Subcutaneous adipose tissue (tissue), 4 donors: ENCODE data around the gene C1QTNF6. TPM values are rescaled to one million over a fixed set of nuclear protein-coding genes. Genes with fewer than 3 reads are reported as not detected.

Experiments
- total RNA-seq, 4 donors: library from RNA; depleted of rRNA; stranded (reverse); fragments of >200 nt; gene quantifications; one replicate each; pipeline ENCODE4 v1.1.0, GENCODE V29; 2016
- TF ChIP-seq, protein P1 (sequence below): fragments of 450-650 bp; IDR thresholded peaks from one replicate; pipeline ENCODE4 v1.5.1; 2016; ENCODE audit warnings: low read depth, mild to moderate bottlenecking, control low read depth, antibody characterized with exemption, moderate library complexity

The C1QTNF6 gene
- total RNA-seq, 4 donors from 2014 or later: 0.33 to 3.2 (median 2.4) TPM

DNA sequence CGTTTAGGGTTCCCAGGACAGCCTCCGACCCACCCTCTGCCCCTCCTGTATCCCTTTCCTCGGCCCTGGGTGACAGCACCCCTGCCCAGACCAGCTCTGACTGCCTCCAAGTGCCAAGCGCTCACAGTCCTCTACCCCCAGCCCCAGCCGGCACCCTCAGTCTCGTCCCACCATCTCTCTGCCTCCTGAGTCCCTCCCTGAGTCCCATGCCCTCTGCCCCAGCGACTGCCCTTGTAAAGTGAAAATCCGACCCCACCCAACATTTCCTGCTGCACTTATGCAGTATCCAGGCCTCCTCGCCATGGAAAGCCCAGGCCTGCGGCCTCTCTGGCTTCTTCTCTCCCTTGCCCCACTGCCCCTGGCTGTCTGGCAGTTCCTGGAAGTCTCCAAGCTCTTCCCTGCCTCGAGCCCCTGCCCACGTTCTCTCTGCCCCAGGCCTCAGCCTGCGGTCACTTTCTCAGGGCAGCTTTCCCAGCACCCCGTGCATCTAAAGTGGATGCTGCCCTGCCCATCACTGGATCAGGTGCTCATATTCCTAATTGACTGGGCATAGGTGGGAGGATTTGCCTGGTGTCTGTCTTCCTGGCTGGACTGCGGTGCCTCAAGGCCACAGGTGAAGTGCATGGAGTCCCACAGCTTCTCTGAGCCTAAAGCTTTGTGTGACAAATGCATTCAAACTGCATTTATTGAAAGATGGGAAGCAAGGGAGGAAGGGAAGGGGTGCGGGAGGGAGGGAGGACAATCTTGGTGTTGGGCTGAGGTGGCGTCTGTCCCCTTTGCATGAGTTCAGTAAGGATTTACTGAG lies 20.7 kb downstream of the C1QTNF6 start:
- TF ChIP-seq, protein P1, sequence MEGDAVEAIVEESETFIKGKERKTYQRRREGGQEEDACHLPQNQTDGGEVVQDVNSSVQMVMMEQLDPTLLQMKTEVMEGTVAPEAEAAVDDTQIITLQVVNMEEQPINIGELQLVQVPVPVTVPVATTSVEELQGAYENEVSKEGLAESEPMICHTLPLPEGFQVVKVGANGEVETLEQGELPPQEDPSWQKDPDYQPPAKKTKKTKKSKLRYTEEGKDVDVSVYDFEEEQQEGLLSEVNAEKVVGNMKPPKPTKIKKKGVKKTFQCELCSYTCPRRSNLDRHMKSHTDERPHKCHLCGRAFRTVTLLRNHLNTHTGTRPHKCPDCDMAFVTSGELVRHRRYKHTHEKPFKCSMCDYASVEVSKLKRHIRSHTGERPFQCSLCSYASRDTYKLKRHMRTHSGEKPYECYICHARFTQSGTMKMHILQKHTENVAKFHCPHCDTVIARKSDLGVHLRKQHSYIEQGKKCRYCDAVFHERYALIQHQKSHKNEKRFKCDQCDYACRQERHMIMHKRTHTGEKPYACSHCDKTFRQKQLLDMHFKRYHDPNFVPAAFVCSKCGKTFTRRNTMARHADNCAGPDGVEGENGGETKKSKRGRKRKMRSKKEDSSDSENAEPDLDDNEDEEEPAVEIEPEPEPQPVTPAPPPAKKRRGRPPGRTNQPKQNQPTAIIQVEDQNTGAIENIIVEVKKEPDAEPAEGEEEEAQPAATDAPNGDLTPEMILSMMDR: no peak

GRCh38 chr22:37166675-37167066 lies 21.4 kb downstream of the C1QTNF6 start:
- TF ChIP-seq, protein P1: no peak

DNA sequence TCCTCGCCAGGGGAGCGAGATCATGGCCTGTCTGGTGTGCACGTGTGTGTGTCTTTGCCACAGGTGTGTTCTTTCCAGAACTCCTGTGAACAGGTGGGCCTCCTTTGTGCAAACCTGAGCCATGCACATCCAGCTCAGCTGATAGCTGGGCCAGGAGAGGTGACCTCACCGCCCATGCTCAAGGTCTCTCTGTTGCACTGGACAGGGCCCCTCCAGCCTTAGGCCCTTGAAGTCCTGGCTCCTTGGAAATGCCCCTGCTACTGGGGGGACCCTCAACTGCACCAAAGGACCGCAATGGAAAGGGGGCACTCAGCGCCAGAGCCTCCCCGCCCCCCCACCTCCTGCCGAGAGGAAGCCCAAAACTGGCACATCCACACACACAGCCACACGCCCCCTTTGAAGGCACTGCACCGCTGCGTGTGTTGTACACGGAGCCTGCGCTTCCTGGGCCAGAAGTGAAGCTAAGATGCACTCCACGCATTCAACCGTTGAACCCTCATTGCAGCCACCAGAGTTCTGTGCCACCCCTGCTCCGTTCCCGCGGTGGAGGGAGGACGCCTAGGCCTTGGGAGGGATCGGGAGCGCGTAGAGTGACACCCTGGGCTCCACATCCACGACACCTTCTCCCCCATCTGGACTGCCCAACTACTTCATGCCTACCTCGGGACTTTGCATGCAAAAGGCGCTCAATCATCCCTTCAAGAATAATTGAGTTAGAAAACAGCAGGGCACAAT lies 21.9 kb downstream of the C1QTNF6 start:
- TF ChIP-seq, protein P1: no peak

DNA sequence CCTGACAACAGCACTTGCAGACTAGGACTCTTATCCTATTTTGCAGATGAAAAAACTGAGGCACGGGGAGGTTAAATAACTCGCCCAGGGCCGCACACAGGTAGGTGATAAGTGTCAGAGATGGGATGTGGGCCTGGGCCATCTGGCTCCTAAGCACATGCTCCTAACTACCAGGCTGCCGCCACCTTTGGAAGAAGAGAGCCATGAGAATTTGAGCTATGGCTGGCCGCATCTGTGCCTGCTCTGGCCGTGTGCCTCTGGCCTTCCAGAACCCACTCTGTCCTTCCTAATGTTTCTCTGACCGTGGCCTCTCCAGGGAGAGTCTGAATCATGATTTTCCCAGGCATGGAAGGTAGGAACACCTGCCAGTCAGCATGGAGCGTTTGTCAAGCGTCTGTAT lies 23.0 kb downstream of the C1QTNF6 start:
- TF ChIP-seq, protein P1: no peak

GRCh38 chr22:37164505-37164887 lies 23.6 kb downstream of the C1QTNF6 start:
- TF ChIP-seq, protein P1: no peak

GRCh38 chr22:37163575-37164504 lies 24.2 kb downstream of the C1QTNF6 start:
- TF ChIP-seq, protein P1: no peak
